GM19372 (cell line): ENCODE results near the gene CLEC4G.
"Not testable (repeated sequence)": the region's sequence is repeated elsewhere in the genome, so short reads cannot be mapped to it uniquely, and the experiment has no call there.

ENCODE experiments used
- ATAC-seq: cut with Tn5 transposase; IDR thresholded peaks from one replicate; pipeline ENCODE4 v1.9.1; 2021; ENCODE audit warnings: mild to moderate bottlenecking, low read depth, moderate library complexity; ENCODE audit not compliant: unreplicated experiment

CLEC4G gene

DNA sequence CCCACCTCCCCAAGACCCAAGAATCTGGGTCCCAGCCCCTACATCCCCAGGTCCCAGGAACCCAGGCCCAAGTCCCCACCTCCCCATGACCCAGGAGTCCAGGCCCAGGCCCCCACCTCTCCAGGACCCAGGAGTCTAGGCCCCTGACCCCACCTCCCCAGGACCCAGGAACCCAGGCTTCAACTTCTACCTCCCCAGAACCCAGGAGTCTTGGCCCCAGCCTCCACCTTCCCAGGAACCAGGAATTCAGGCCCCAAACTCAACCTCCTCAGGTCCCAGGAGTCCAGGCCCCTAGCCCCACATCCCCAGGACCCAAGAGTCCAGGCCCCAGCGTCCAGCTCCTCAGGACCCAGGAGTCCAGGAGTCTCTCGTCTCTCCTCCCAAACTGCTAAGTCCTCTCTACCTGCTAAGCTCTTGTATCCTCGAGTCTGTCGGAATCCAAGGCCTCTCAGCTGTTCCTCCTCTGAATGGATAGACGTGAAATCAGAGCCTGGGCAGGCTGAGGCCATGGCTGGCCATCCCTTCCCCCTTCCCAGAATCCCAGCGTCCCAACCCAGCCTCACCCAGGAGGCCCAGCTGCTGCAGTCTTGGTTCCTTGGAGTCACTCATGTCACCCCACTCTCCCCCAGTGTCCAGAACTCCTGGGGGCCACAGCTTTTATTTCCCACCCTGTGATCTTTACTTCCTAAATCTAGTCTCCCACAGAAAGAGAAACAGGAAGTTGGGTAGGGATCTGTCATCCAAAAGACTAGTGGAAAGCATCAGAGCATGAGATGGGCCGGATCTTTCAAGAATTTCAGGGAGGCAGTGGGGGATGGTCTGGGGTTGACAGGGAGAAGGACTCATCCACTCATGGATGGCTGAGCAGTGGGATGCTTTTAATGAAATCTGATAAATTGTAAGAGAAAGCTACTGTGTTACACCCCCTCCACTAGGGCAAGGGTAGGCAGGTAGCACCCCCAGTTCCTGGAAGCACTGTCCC is 15.3 kb upstream of the CLEC4G start, which contains the start of gene CD209:
CD209 (minus strand) TSS at position 632 of the 982 bp plus-strand sequence; CDS start at position 609, 23 bp downstream.
- ATAC-seq, result no peak

DNA sequence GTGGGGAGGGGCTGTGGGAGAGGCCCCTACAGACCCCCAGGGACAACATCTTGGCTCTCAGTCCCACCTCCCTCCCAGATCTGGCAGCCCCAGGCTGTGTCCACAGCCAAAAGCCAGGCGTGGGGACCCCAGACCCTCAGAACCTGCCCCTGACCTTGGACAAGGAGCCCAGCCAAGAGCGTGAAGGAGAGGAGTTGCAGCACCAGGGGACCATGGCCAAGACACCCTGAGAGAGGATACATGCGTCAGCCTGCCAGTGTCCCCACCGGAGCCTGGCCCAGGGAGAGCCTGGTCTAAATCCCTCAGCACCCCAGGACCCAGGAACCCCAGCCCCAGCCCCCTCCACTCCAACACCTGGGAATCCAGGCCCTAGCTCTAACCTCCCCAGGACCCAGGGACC is 14.4 kb upstream of the CLEC4G start:
- ATAC-seq, result not testable (repeated sequence)

DNA sequence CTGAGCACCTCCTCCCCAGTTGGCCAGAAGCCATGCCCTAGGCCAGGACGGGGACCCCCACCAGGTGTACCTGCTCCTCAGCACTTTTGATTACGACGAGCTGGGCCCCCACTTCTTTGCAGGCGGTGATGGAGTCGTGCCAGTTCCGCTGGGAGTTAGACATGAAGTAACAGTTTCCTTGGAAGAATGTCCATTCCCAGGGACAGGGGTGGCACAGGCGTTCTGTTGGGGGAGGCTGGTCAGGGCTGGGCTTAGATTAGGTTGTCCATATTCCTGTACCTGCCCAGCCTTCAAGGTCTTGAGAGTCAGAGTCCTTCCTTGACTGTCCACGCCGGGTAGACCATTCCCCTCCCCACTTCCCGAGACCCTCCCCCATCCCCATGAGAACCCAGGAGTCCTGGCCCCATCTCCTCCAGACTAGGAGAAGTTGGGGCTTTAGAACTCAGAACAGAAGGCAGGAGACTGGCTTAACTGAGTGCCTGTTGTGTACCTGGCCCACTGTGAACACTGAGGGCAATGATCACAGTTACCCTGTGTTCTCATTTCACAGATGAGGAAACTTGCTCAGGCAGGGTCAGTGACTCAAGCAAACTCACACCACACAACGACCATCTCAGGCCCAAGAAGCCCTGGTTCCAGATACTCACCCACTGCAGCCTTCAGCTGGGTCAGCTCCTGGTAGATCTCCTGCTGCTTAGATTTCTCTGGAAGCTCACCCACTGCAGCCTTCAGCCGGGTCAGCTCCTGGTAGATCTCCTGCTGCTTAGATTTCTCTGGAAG is 13.2 kb upstream of the CLEC4G start:
- no peak for ATAC-seq

DNA sequence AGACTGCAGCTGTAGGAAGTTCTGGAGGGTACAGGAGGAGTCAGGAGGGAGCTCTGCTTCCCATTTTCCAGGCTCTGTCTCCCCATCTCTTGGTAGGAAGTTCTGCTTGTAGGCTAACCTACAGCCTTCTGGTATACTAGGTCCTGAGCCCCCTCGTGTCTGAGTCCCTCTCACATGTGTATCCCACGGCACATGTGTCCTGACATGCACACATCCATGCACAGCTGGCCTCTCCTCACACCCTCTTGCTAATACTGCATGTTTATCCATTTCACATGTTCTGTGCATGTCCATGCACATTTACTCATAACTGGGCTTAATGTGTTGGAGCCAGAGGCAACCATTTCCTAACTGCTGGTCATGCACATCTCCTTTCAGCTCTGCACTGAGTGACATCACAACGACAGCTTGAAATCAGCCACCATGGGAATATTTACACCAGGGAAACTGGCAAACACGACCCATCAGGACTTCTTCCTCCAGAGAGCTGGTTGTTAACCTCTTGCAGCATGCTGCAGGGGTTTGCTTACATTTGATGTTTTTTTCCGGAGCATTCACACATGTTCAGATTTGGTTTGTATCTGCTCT is 12.4 kb upstream of the CLEC4G start:
- ATAC-seq, result no peak

DNA sequence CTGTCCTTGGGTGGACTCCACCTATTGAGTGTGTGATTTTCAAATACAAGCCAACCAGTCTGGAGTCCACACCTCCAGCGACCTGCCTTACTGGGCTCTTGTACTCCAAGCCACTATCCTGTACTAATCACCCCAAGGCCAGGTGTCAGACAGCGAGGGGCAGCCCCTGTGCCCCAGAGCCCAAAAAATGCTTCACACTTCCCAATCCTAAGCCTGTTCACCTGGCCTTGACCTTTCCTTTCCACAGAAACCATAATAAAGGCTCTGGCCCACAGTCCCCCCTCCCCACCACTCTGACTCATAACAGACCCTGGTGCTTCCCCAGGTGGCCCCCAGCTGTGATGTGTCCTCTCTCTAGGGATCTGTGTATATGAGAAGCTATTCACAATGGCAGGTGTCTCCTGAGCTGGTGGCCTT is 11.5 kb upstream of the CLEC4G start:
- no peak for ATAC-seq

DNA sequence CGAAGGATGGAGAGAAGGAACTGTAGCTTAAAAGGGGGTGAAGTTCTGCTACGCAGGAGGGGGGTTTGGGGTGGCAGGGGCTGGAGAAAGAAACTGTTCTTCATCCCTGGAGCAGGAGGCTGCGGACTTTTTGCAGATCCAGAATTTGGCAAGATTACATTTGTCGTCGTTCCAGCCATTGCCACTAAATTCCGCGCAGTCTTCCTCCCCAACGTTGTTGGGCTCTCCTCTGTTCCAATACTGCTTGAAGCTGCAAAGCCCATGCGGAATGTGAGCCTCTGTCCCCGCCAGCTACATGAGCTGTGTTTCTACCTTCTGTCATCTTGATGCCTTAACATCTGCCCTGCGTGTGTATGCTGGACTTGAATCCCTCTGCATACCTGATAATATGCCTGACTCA is 11.1 kb upstream of the CLEC4G start:
- ATAC-seq, result no peak

DNA sequence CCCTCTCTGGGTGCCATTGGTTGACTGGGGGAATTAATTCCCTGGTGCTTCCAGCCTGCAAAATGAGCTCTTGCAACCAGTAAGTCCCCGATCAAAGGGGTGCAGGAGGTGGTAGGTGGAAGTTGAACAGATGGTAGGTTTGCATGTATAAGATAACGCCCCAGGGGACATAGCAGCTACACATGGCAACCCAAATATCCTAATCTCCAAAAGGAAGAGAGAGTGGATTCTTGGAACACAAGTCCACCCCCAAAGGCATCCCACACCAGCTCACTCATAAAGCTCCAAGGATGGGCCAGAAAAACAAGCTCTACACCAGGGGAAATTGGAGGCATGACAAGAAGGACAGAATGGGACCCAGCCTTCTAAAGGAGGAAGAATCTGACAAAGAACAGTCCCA is 10.7 kb upstream of the CLEC4G start:
- ATAC-seq, result no peak

DNA sequence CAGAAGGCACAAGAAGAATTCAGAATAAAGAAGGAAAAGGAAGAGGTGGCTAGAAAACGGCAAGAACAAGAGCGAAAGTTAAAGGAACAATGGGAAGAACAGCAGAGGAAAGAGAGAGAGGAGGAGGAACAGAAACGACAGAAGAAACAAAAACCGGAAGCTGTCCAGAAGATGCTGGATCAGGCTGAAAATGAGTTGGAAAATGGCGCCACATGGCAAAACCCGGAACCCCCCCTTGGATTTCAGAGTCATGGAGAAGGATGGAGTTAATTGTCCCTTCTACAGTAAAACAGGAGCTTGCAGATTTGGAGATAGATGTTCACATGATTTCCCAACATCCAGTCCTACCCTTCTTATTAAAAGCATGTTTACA is 8.8 kb upstream of the CLEC4G start:
- no peak for ATAC-seq

DNA sequence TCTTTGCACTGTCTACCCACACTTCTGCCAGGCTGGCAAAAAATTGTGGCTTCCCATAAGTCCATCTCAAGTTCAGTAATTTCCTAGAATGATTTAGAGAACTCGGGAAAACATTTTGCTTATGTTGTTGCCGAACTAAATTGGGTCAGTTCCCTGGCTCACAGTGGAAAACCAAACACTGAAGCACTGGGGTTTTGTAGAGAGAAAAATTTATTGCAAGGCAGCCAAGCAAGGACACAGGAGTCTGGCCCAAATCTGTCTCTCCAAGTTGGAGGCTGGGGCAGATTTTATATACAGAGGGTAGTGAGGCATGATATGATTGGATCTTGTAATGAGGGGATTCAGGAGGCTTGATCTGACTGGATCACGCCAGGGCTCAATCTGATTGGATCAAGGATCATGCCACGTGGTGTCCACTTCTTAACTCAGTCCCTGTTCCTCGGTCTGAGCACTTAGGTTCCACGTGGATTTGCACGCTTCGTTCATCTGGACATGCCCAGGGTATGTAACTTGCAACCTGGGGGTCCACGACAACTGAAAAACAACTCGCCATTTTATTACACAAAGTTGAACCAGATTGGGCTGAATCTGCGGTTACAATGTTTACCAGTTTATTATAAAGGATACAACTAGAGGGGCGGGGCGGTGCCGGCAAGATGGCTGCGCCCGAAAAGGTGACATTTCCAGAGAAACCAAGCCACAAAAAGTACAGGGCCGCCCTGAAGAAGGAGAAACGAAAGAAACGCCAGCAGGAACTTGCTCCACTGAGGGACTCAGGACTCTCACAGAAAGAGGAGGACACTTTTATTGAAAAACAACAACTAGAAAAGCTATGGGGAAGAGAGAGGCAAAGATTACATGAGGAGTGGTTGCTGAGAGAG is 8.1 kb upstream of the CLEC4G start:
- ATAC-seq, result no peak

DNA sequence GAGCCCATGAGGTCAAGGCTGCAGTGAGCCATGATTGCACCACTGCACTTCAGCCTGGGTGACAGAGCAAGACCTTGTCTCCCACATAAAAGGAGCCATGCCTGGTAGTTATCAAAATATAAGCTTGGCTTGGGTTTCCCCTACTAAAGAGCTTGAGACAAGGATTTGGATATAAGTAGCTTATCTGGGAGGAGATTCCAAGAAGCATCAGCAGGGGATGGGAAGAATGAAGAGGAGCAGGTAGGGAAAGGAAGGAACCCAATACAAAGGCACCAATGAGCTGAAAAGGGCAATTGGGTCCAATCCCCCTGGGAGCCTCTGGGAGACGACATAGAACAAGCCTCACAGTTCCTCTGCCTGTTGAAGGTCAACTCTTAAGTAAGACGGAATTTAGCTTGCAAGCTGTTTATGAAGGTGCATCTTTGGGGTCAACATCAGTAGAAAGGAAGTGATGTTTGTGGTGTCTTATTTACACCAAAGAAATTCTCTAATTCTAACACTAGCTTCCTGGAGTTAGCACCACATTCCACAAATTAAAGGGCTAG is 7.4 kb upstream of the CLEC4G start:
- no peak for ATAC-seq

DNA sequence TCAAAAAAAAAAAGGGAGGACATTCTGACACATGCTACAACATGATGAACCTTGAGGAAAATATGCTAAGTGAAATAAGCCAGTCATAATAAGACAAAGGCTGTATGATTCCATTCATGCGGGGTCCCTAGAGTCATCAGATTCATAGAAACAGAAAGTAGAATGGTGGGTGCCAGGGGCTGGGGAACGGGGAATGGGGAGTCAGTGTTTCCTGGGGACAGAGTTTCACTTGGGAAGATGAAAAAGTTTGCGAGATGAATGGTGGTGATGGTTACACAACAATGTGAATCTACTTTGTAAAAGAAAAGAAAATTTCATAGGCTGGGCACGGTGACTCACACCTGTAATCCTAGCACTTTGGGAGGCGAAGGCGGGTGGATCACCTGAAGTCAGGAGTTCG is 6.1 kb upstream of the CLEC4G start:
- ATAC-seq, result no peak

DNA sequence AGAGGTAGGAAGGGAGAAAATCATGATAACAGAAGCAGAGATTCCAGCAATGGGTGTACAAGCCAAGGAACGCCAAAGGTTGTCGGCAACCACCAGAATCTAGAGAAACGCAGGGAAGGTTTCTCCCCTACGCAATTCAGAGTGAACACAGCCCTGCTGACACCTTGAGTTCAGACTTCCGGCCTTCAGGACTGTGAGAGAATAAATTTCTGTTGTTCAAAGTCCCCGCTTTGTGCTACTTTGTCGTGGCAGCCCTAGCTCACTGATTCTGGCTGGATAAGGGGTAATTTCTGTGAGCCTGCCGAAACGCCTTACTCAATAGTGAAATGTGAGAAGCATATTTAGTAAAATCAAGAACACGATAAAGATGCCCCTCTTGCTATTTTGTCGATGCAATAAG is 5.3 kb upstream of the CLEC4G start:
- no peak for ATAC-seq

DNA sequence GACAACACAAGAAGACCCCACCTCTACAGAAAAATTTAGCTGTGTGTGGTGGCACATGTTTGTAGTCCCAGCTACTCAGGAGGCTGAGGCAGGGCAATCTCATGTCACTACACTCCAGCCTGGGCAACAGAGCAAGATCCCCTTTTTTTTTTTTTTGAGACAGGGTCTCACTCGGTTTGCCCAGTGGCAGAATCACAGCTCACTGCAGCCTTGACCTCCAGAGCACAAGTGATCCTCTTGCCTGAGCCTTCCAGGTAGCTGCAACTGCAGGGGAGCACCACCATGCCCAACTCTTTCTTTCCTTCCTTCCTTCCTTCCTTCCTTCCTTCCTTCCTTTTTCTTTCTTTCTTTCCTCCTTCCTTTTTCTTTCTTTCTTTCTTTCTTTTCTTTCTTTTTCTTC is 4.2 kb upstream of the CLEC4G start:
- ATAC-seq, result no peak

DNA sequence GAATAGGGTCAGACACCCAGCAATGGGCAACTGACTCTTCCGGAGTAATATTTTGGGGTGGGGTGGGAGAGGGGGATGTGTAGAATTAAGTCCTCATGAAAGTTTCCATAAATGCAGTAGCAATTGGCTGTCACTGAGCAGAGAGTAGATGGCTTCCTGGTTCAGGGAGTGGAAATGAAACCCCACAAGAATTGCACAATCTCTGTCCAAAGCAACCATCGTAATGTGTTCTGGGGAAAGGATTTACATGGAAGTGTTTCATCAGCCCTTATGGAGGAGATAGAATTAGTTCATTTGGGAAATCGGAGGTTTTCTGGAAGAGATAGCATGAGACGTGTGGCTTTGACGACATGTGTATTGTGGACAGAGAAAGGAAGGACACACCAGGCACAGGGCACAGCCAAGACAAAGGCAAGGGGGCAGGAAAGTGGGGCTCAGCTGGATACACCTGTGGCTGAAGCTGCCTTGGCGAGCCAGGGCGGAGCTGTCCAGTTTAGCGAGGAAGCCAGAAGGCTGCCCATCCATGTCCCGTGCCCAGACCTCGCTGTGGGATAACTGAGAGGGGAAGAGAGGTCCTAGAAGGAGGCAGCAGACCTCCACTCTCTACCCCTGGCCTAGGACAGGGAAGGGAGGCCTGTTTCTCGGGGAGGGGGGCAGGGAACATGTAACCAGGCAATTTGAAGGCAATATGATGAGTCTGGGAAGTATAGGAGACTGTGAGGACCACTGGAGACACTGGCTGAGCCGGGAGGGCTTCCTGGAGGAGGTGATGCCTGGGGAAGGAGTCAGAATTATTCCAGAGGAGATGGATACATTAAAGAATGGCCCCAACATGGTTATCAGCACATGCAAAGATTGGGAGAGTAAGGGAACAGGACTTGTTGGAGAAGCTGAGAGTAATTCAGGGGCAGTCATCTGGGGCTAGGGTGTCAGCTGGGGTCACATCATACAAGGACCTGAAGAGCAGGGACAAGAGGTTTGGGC is 2.6 kb upstream of the CLEC4G start:
- no peak for ATAC-seq

DNA sequence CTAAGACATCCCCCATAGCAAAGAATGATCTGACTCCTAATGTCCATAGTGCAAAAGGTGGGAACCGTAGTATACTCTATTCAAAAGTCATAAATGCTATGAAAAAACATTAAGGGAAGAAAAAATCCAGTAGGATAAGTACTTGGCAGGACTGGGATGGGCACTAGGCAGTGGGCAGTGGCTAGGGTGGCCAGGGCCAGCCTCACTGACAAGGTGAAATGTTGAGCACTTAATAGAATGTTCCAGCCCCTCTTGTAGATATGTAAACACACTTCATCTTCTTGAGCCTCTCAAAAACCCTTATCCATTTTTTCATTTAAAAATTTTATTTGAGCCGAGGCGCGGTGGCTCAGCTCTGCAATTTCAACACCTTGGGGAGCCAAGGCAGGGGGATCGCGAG is 1.5 kb upstream of the CLEC4G start:
- ATAC-seq, result no peak

DNA sequence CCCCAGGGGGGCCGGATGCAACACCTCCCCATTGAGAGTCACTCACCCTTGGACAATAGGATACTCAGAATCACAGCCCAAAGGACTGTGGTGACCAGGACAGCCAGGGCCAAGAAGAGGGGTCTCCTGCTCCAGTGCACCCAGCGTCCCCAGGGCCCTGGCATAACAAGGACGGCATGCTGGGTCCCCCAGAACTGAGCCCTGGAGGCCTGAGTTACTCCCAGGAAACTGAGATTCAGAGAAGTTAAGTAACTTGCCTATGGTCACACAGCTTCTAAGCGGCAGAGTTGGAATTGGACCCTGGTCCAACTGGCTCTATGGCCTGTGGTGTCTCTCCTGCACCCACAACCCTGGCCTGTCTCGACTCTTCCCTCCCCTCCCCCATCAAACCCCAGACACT is 295 bp downstream of the CLEC4G start:
- ATAC-seq, result no peak

DNA sequence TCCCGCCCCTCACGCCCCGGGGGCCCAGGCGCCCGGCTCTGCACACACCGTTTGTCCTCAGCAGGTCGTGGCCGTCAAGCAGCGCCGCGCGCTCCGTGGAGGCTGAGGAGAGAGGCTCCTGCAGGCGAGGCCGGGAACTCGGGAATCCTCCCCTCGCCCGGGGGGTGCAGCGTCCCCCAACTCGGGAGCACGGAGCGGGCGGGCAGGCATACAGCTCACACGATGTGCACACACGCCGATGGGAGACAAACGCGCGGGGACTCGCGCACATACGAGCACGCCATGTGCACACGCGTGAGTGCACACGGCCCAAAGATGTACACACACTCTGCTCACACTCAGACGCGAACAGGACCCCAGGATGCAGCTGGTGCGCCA is 703 bp downstream of the CLEC4G start:
- ATAC-seq, result no peak

DNA sequence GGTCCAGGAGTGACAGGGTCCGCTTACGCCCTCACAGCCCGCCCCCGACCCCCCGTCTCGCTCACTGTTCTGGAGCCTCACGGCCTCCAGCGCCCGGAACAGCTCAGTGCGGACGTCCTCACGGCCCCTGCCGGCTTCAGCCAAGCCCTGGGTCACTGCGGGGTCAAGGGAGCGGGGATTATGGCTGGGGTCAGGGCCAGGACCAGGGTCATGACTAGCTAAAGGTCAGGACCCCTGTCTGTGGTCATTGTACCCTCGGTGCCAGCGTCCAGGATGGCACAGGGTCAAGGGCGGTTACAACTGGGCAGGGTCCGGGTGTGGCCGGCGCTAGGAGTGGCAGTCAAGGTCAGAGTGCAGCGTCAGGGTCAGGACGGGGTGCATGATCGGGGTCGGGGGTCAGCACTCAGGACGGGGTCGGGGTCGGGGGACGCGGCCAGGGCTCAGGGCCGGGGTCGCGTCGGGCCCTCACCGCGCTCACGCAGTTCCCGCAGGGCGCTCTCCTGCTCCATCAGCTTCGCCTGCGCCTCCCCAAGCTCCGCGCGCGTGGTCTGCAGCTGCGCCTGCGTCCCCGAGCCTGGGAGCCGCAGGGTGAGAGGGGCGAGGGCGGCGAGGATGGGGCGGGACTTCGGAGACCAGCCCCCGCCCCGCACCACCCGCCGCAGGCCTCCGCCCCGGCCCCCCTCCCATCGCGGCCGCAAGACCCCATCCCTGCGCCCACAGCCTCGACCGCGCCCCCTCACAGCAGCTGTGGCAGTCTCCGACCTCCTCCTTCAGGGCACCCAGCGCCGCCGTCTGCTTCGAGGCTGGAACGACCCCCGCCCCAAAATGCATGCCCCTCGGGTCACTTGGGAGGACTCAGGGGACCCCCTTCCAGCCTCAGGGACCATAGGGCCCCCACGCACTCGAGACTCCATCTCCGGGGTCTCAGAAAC is 1.4 kb downstream of the CLEC4G start:
- ATAC-seq, result no peak
